GM12878 (cell line): ENCODE measurements around the gene SDCCAG8. TPM values are rescaled to one million over a fixed set of nuclear protein-coding genes. Genes with fewer than 3 reads are reported as not detected.

Source experiments
- ATAC-seq: fragments of 200-7000 bp; cut with Tn5 transposase; 3 replicates; pipeline ENCODE4 v1.9.1; 2020; ENCODE audit warnings: mild to moderate bottlenecking, moderate library complexity
- BruUV-seq: library from RNA; stranded (reverse); fragments of 400-500 nt; replicated peaks from 2 replicates; lab custom pipeline; 2021; lab: Mats Ljungman, UMichigan
- CTCF ChIA-PET: fragments of 300-600 bp; sonication (Branson Sonifier 250); formaldehyde crosslinking; extraction: SDS; loops from one replicate; lab custom pipeline; 2021; ENCODE audit warnings: inconsistent platforms; lab: Yijun Ruan, JAX
- POLR2A ChIA-PET: fragments of 350-600 bp; formaldehyde crosslinking; extraction: SDS; loops from one replicate; lab custom pipeline; 2021; ENCODE audit warnings: inconsistent platforms; lab: Charles Lee
- RAD21 ChIA-PET: fragments of 300-600 bp; sonication (Branson Sonifier 250); formaldehyde crosslinking; loops from one replicate; lab custom pipeline; 2023; ENCODE audit warnings: antibody characterized with exemption; ENCODE audit not compliant: unreplicated experiment; lab: Charles Lee
- SMC1A ChIA-PET: fragments of 300-600 bp; sonication (Branson Sonifier 250); formaldehyde crosslinking; loops from one replicate; lab custom pipeline; 2023; ENCODE audit not compliant: unreplicated experiment, uncharacterized antibody; lab: Charles Lee
- DNase-seq: peaks from one replicate; pipeline ENCODE4 v3.0.0-alpha.2; 2011; ENCODE audit warnings: low read depth, low spot score
- FAIRE-seq: peaks from 3 replicates; lab custom pipeline; 2011; peaks lifted over from hg19 to GRCh38; lab: Jason Lieb, UNC
- H2AFZ ChIP-seq: 2 replicates; pipeline ENCODE4 v1.6.0; 2011; ENCODE audit warnings: low read depth, low read length, control low read depth; ENCODE audit not compliant: control insufficient read depth
- H3K27ac ChIP-seq: 2 replicates; pipeline ENCODE4 v1.5.1; 2011; ENCODE audit warnings: control low read depth; ENCODE audit not compliant: control insufficient read depth, insufficient read depth
- H3K27me3 ChIP-seq, 2 experiments: replicated peaks in 1 of 2; 2 replicates each; pipeline versions ENCODE4 v1.6.0 to v1.6.1; 2011; ENCODE audit warnings: low read length in 1 of 2; ENCODE audit not compliant: control insufficient read depth in 2 of 2, insufficient read depth in 2 of 2
- H3K36me3 ChIP-seq, 2 experiments: 2 replicates each; pipeline ENCODE4 v1.5.1; 2011; ENCODE audit warnings: low read length in 1 of 2; ENCODE audit not compliant: control insufficient read depth in 2 of 2, insufficient read depth in 2 of 2
- H3K4me1 ChIP-seq: 2 replicates; pipeline ENCODE4 v1.6.1; 2011; ENCODE audit warnings: mild to moderate bottlenecking, low read length, moderate library complexity, mixed read lengths; ENCODE audit not compliant: control insufficient read depth, insufficient read depth
- H3K4me2 ChIP-seq: 2 replicates; pipeline ENCODE4 v1.6.0; 2011; ENCODE audit warnings: control low read depth; ENCODE audit not compliant: control insufficient read depth, insufficient read depth
- H3K4me3 ChIP-seq: fragments of 200-600 bp; sonication (generic); 2 replicates; pipeline ENCODE4 v1.5.1; 2016
- H3K79me2 ChIP-seq: 2 replicates; pipeline ENCODE4 v1.6.0; 2011; ENCODE audit warnings: low read length; ENCODE audit not compliant: control insufficient read depth, insufficient read depth
- H3K9ac ChIP-seq: 2 replicates; pipeline ENCODE4 v1.8.0; 2011; ENCODE audit warnings: low read length, control low read depth, mixed read lengths; ENCODE audit not compliant: control insufficient read depth, insufficient read depth
- H3K9me3 ChIP-seq: replicated peaks from 3 replicates; pipeline ENCODE4 v1.5.1; 2011; ENCODE audit warnings: mild to moderate bottlenecking, low read length; ENCODE audit not compliant: control insufficient read depth, insufficient read depth
- H4K20me1 ChIP-seq: 2 replicates; pipeline ENCODE4 v1.6.0; 2011; ENCODE audit not compliant: control insufficient read depth, insufficient read depth
- ASH2L ChIP-seq: fragments of 300-600, 200-600 bp; sonication (generic); IDR thresholded peaks from 2 replicates; pipeline ENCODE4 v1.6.1; 2017; ENCODE audit warnings: low read depth, mild to moderate bottlenecking, borderline replicate concordance
- ESRRA ChIP-seq: IDR thresholded peaks from 2 replicates; pipeline ENCODE4 v1.6.1; 2012; ENCODE audit warnings: mild to moderate bottlenecking, low read length, improper control_type of control experiment
- FOXM1 ChIP-seq: IDR thresholded peaks from 2 replicates; pipeline ENCODE4 v1.6.1; 2012; ENCODE audit warnings: low read depth, mild to moderate bottlenecking, inconsistent platforms, low read length, moderate library complexity
- KDM1A ChIP-seq: fragments of 200-600 bp; sonication (generic); IDR thresholded peaks from 2 replicates; pipeline ENCODE4 v1.6.1; 2016; ENCODE audit warnings: borderline replicate concordance
- MEF2A ChIP-seq: IDR thresholded peaks from 2 replicates; pipeline ENCODE4 v1.6.1; 2011; ENCODE audit warnings: low read depth, mild to moderate bottlenecking, low read length, moderate library complexity; ENCODE audit not compliant: insufficient read depth
- NFYB ChIP-seq: IDR thresholded peaks from 2 replicates; pipeline ENCODE4 v1.6.1; 2011; ENCODE audit warnings: low read depth, mild to moderate bottlenecking, low read length, improper control_type of control experiment, moderate library complexity; ENCODE audit not compliant: insufficient read depth
- NR2C1 ChIP-seq: fragments of 450-650 bp; IDR thresholded peaks from 2 replicates; pipeline ENCODE4 v1.6.1; 2017; ENCODE audit warnings: antibody characterized with exemption, mild to moderate bottlenecking, moderate library complexity
- SMAD5 ChIP-seq: IDR thresholded peaks from 2 replicates; pipeline ENCODE4 v1.6.1; 2016; ENCODE audit warnings: antibody characterized with exemption, low read depth
- SMARCA5 ChIP-seq: fragments of 450-650 bp; IDR thresholded peaks from 2 replicates; pipeline ENCODE4 v1.6.1; 2017; ENCODE audit warnings: mild to moderate bottlenecking
- SP1 ChIP-seq: IDR thresholded peaks from one replicate; pipeline ENCODE4 v1.6.1; 2011; ENCODE audit warnings: low read depth, low read length
- YY1 ChIP-seq: IDR thresholded peaks from 2 replicates; pipeline ENCODE4 v1.6.1; 2011; ENCODE audit warnings: low read depth, mild to moderate bottlenecking, low read length
- ZNF207 ChIP-seq: fragments of 450-650 bp; IDR thresholded peaks from 2 replicates; pipeline ENCODE4 v1.6.1; 2014; ENCODE audit warnings: antibody characterized with exemption, mild to moderate bottlenecking, borderline replicate concordance
- ZNF24 ChIP-seq: fragments of 450-650 bp; IDR thresholded peaks from 2 replicates; pipeline ENCODE4 v1.6.1; 2017; ENCODE audit warnings: antibody characterized with exemption, mild to moderate bottlenecking
- ZSCAN29 ChIP-seq: fragments of 450-650 bp; IDR thresholded peaks from 2 replicates; pipeline ENCODE4 v1.6.1; 2017; ENCODE audit warnings: mild to moderate bottlenecking, moderate library complexity
- WGBS: methylation state at CpG from one replicate; pipeline ENCODE4 v1.1.6; 2016; ENCODE audit warnings: low lambda C conversion rate; ENCODE audit not compliant: insufficient replicate concordance, insufficient coverage; ENCODE audit errors: missing lambda C conversion rate; 5-methylcytosine and 5-hydroxymethylcytosine counted together
- in situ Hi-C: fragments of 300-500 bp; cut with MboI; formaldehyde crosslinking; loops from 9 replicates; pipeline ENCODE4 v1.14.3; 2018; ENCODE audit warnings: mixed read lengths
- intact Hi-C: fragments of 100-400 bp; cut with micrococcal nuclease; formaldehyde crosslinking; loops from one replicate; pipeline ENCODE4 v1.14.2; 2022; ENCODE audit not compliant: unreplicated experiment
- polyA plus RNA-seq, 11 experiments: library from polyadenylated mRNA; depleted of rRNA in 4 of 11; unstranded in 6 of 11; stranded (reverse) in 5 of 11; fragments of >200 nt; fragmentation: Nextera tagmentation in 4 of 11; fragmentation: Illumina TruSeq in 1 of 11; extraction: Ambion mirVana in 4 of 11; extraction: Trizol in 1 of 11; gene quantifications; 1 replicate in 1 of 11; 2 replicates in 10 of 11; pipeline versions ENCODE4 v1.2.1 to v1.2.3, GENCODE V29; 2011 to 2016; ENCODE audit warnings: inconsistent platforms in 2 of 11, missing spikeins in 2 of 11, low read depth in 1 of 11
- total RNA-seq, 4 experiments: library from RNA; depleted of rRNA in 3 of 4; stranded (reverse); fragments of >200 nt in 3 of 4; fragmentation: Illumina TruSeq in 1 of 4; extraction: Trizol in 1 of 4; gene quantifications; 2 replicates each; pipeline versions ENCODE4 v1.2.1 to v1.2.3, GENCODE V29; 2013 to 2021
- TF ChIP-seq, protein P1 (sequence below): fragments of 450-650 bp; IDR thresholded peaks from 2 replicates; pipeline ENCODE4 v1.6.1; 2016; ENCODE audit warnings: mild to moderate bottlenecking
- TF ChIP-seq, protein P2 (sequence below): IDR thresholded peaks from 2 replicates; pipeline ENCODE4 v1.6.1; 2012; ENCODE audit warnings: low read depth, low read length, improper control_type of control experiment
- TF ChIP-seq, protein P3 (sequence below): fragments of 450-650 bp; IDR thresholded peaks from 2 replicates; pipeline ENCODE4 v1.6.1; 2017; ENCODE audit warnings: mild to moderate bottlenecking

The SDCCAG8 gene
- total and polyA plus RNA-seq, 10 of the 15 experiments (the other 5 are each of a cell fraction or from before 2014, with no cell fraction given) = 15.0 to 25.6 (median 20.6) TPM

DNA sequence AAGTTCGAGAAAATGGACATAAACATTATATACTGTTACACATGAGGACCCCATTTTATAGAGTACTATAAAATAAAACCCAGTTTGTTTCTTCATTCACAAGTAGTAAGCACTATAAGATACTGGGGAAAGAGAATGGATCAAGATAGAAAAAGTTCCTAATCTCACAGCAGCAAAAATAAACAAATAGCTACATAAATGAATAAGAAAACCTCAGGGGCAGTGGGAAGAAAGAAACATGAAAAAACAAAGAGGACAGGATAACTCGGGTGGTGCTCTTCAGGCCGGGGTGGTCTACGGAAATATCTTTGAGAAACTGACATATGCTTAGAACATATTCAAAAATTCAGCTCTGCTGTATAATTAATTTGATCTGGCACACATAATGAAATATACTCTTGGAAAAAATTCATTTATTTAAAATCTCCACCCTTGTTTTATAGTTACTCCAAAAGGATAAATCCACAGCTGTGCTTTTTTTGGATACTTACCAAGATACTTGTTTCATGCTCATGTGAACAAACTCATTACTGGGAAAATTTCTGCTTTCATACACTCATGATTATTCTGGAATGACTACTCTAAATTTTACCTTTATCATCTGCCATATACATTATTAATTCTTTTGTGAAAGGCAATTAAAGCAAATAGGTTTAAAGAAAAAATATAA, 20.7 kb upstream of the SDCCAG8 start (continued):
- no peak for TF ChIP-seq ESRRA
- TF ChIP-seq, protein P1, sequence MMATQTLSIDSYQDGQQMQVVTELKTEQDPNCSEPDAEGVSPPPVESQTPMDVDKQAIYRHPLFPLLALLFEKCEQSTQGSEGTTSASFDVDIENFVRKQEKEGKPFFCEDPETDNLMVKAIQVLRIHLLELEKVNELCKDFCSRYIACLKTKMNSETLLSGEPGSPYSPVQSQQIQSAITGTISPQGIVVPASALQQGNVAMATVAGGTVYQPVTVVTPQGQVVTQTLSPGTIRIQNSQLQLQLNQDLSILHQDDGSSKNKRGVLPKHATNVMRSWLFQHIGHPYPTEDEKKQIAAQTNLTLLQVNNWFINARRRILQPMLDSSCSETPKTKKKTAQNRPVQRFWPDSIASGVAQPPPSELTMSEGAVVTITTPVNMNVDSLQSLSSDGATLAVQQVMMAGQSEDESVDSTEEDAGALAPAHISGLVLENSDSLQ = no peak
- no peak for TF ChIP-seq YY1
- no peak for TF ChIP-seq ASH2L
- TF ChIP-seq, protein P2, sequence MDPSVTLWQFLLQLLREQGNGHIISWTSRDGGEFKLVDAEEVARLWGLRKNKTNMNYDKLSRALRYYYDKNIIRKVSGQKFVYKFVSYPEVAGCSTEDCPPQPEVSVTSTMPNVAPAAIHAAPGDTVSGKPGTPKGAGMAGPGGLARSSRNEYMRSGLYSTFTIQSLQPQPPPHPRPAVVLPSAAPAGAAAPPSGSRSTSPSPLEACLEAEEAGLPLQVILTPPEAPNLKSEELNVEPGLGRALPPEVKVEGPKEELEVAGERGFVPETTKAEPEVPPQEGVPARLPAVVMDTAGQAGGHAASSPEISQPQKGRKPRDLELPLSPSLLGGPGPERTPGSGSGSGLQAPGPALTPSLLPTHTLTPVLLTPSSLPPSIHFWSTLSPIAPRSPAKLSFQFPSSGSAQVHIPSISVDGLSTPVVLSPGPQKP = no peak
- TF ChIP-seq NR2C1 = no peak

DNA sequence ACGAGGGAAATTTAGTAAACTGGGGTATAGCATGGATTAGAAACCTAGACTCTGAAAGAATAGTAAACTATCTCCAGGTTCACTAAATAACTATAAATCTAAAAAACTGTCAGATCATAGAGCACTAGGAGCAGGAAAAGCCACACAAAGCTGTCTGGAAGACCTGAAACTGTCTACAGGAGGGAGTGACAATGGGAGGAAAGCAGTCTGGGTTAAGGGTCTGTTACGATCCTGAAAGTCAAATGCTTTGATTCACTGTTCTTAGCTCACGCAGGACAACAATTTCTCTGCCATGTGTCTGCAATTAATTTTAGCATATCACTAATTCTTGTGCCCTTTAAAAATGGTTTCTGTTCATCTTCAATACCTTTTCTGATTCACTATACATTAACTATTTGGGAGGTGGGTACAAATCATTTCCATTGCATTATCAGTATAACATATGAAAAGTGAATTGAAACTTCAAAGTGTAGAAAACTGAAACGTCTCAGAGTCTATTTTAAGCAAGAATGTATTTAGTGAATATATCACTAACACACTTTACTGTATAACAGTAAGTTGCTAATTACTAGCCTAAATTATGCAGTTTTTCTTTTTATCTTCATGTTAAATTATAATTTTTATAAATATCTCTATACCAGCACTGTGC, 19.1 kb upstream of the SDCCAG8 start:
- no TSS peak for BruUV-seq
- Histone ChIP-seq H3K79me2 (peaks cover 46% of the 10 kb centered on the region), H4K20me1 (no peaks in the 10 kb centered on the region), H3K36me3 (peaks cover 0 to 6% of the 10 kb centered on the region in 2 experiments; a peak in 2 of 4 replicates), H3K4me3 (no peak overlapping the region), H3K27me3 (no peaks in the 10 kb centered on the region), H3K27ac (peak overlapping the region; percentile 56), H3K9ac (no peak overlapping the region), H3K9me3 (peaks cover 24% of the 10 kb centered on the region), H3K4me1 (peaks cover 4% of the 10 kb centered on the region; the same call in 1 of the 2 replicates), H2AFZ (no peak overlapping the region), H3K4me2 (peak overlapping the region; percentile 79)
- intact Hi-C loops = no loop called here
- RAD21 ChIA-PET = interaction anchor here (1.2 kb wide), 1 partner anchor 19 kb away, joined by 4 read pairs; the partner anchor contains the start of genes CEP170 and SDCCAG8
- ATAC-seq = peak; percentile 80
- no peak for DNase-seq
- in situ Hi-C loops = no loop called here
- 42% methylated on average over 4 of the region's 4 CpGs for WGBS
- SMC1A ChIA-PET = interaction anchor here (0.9 to 2.9 kb wide), 4 partner anchors 14 to 17 kb away, joined by 4 to 8 read pairs (median 6); no protein-coding TSS in a partner anchor
- FAIRE-seq = no peak
- POLR2A ChIA-PET = interaction anchor here (1.1 to 1.6 kb wide), 2 partner anchors 14 to 18 kb away, joined by 4 to 5 read pairs; partner anchors contain the start of gene CEP170
- CTCF ChIA-PET = interaction anchor here (0.6 to 1.2 kb wide), 3 partner anchors 14 to 1625 kb away, joined by 3 to 5 read pairs (median 3); no protein-coding TSS in a partner anchor
- TF ChIP-seq, protein P3, sequence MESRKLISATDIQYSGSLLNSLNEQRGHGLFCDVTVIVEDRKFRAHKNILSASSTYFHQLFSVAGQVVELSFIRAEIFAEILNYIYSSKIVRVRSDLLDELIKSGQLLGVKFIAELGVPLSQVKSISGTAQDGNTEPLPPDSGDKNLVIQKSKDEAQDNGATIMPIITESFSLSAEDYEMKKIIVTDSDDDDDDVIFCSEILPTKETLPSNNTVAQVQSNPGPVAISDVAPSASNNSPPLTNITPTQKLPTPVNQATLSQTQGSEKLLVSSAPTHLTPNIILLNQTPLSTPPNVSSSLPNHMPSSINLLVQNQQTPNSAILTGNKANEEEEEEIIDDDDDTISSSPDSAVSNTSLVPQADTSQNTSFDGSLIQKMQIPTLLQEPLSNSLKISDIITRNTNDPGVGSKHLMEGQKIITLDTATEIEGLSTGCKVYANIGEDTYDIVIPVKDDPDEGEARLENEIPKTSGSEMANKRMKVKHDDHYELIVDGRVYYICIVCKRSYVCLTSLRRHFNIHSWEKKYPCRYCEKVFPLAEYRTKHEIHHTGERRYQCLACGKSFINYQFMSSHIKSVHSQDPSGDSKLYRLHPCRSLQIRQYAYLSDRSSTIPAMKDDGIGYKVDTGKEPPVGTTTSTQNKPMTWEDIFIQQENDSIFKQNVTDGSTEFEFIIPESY = no peak
- TF ChIP-seq ZNF207 = no peak
- TF ChIP-seq NFYB = no peak
- no peak for TF ChIP-seq SP1
- no peak for TF ChIP-seq ZSCAN29
- TF ChIP-seq SMARCA5 = no peak
- TF ChIP-seq FOXM1 = no peak
- TF ChIP-seq KDM1A = no peak
- TF ChIP-seq MEF2A = peak; percentile 61; the same call in 1 of the 2 replicates
- no peak for TF ChIP-seq SMAD5
- 0 out of 2 replicates have a peak, but pooled peaks have one; percentile 37 for TF ChIP-seq ZNF24
- TF ChIP-seq, protein P1 = no peak
